ENCODE measurements around the gene UBE2E1. TPM values are rescaled to one million over a fixed set of nuclear protein-coding genes. Genes with fewer than 3 reads are reported as not detected.

The UBE2E1 gene
- total and polyA plus RNA-seq, 8 donors = 3.2 to 226 (median 78.1) TPM

DNA sequence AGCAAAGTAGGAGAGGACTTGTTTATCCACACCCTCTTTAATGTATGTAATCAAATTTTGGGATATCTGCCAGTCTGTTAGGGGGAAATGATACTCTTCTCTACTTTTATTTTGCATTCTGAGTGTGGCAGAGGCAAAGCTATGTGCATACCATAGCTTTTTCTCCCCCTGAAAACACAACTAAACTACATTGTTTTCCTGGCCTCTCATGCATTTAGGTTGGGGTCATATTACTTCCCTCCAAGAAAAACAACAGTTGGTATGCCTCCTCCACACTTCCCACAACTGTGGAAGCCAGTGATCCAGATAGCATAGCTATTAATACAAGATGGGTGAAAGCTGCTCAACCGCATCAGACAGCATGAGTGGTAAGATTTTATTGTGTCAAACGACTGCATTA is 118.0 kb downstream of the UBE2E1 start:
- no peak overlapping the region for H3K27ac ChIP-seq
- intact Hi-C loops (cut with DNase I; ENCODE audit: low total_unique reads) = no loop called here
- DNase-seq = no peak
- no peak overlapping the region for H3K4me3 ChIP-seq
- no peaks in the 10 kb centered on the region for H3K27me3 ChIP-seq
- no peak for TF ChIP-seq POLR2AphosphoS5 (IDR thresholded peaks at IDR 0.05)
- TF ChIP-seq POLR2A (IDR thresholded peaks at IDR 0.05) = no peak
- TF ChIP-seq EP300 (IDR thresholded peaks at IDR 0.05) = no peak
- TF ChIP-seq, protein P1, sequence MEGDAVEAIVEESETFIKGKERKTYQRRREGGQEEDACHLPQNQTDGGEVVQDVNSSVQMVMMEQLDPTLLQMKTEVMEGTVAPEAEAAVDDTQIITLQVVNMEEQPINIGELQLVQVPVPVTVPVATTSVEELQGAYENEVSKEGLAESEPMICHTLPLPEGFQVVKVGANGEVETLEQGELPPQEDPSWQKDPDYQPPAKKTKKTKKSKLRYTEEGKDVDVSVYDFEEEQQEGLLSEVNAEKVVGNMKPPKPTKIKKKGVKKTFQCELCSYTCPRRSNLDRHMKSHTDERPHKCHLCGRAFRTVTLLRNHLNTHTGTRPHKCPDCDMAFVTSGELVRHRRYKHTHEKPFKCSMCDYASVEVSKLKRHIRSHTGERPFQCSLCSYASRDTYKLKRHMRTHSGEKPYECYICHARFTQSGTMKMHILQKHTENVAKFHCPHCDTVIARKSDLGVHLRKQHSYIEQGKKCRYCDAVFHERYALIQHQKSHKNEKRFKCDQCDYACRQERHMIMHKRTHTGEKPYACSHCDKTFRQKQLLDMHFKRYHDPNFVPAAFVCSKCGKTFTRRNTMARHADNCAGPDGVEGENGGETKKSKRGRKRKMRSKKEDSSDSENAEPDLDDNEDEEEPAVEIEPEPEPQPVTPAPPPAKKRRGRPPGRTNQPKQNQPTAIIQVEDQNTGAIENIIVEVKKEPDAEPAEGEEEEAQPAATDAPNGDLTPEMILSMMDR (IDR thresholded peaks at IDR 0.05) = no peak
- peaks cover 9 to 41% (median 38%) of the 10 kb centered on the region in 4 donors for H3K36me3 ChIP-seq
- WGBS, 5 donors = 68 to 85% (median 78%) methylated on average over 2 of the region's 2 CpGs
- no peaks in the 10 kb centered on the region for H3K9me3 ChIP-seq
- peaks cover 14 to 23% (median 20%) of the 10 kb centered on the region in 4 donors for H3K4me1 ChIP-seq

DNA sequence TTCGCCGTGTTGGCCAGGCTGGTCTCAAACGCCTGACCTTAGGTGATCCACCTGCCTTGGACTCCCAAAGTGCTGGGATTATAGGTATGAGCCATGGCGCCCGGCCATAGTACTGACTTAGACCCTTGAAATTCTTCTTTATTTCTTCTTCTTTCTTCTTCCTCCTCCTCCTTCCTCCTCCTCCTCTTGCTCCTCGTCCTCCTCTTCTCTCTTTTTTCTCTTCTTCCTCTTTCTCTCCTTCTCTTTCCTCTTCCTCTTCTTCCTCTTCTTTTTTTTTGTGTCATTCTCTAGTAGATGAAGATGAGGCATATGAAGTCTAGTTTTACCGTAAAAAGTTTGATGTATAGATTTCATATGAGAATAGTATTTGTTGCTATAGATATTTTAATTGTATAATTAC is 120.5 kb downstream of the UBE2E1 start:
- no peaks in the 10 kb centered on the region for H3K9me3 ChIP-seq
- TF ChIP-seq EP300 (IDR thresholded peaks at IDR 0.05) (no peak), POLR2A (IDR thresholded peaks at IDR 0.05) (no peak), POLR2AphosphoS5 (IDR thresholded peaks at IDR 0.05) (no peak)
- TF ChIP-seq, protein P1 (IDR thresholded peaks at IDR 0.05) = no peak
- no peak overlapping the region for H3K27ac ChIP-seq
- 88 to 96% (median 94%) methylated on average over 7 of the region's 7 CpGs for WGBS, 5 donors
- DNase-seq = no peak
- H3K36me3 ChIP-seq = peaks cover 0 to 17% (median 15%) of the 10 kb centered on the region in 4 donors
- no peaks in the 10 kb centered on the region for H3K4me1 ChIP-seq
- H3K27me3 ChIP-seq = no peaks in the 10 kb centered on the region
- intact Hi-C loops (cut with DNase I; ENCODE audit: low total_unique reads) = no loop called here
- no peak overlapping the region for H3K4me3 ChIP-seq

DNA sequence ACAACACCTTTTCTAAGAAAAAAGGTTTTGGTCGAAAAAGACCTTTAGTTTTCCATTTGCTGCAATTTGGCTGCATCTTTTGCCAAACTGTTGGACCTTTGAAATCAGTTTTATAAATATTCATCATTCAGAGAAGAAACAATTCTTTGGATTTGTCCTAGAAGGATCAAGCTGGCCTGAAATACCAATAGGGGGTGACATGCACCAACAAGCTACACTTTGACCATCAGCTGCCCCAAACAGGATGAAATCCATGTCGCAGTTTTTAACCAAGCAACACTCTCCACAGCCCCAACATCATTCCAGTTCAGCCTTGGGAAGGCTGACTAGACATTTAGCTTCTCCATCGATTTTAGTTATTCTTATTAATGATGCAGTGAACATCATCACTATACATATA is 121.0 kb downstream of the UBE2E1 start:
- no peak for DNase-seq
- Histone ChIP-seq H3K36me3 (peaks cover 0 to 12% (median 10%) of the 10 kb centered on the region in 4 donors), H3K4me1 (no peaks in the 10 kb centered on the region), H3K4me3 (no peak overlapping the region), H3K9me3 (no peaks in the 10 kb centered on the region), H3K27me3 (no peaks in the 10 kb centered on the region), H3K27ac (no peak overlapping the region)
- TF ChIP-seq POLR2AphosphoS5 (IDR thresholded peaks at IDR 0.05) (no peak), EP300 (IDR thresholded peaks at IDR 0.05) (no peak), POLR2A (IDR thresholded peaks at IDR 0.05) (no peak)
- TF ChIP-seq, protein P1 (IDR thresholded peaks at IDR 0.05) = no peak
- WGBS, 5 donors = 75 to 90% (median 86%) methylated on average over 3 of the region's 3 CpGs
- intact Hi-C loops (cut with DNase I; ENCODE audit: low total_unique reads) = no loop called here

DNA sequence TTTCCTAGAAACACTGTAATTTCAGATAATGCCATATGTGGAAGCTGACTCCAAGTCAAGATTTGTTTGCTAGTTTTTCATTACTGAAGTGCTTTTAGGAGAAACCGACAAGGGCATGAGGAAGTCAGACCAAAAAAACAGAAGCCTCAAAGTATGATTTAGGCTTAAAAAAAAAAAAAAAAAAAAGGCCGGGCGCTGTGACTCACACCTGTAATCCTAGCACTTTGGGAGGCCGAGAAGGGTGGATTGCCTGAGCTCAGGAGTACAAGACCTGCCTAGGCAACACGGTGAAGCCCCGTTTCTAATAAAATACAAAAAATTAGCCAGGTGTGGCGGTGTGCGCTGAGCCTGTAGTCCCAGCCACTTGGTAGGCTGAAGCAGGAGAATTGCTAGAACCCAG is 122.8 kb downstream of the UBE2E1 start:
- no peaks in the 10 kb centered on the region for H3K4me1 ChIP-seq
- H3K9me3 ChIP-seq = no peaks in the 10 kb centered on the region
- intact Hi-C loops (cut with DNase I; ENCODE audit: low total_unique reads) = no loop called here
- H3K4me3 ChIP-seq = no peak overlapping the region
- no peak for TF ChIP-seq POLR2A (IDR thresholded peaks at IDR 0.05)
- TF ChIP-seq POLR2AphosphoS5 (IDR thresholded peaks at IDR 0.05) = no peak
- TF ChIP-seq EP300 (IDR thresholded peaks at IDR 0.05) = no peak
- TF ChIP-seq, protein P1 (IDR thresholded peaks at IDR 0.05) = no peak
- H3K27me3 ChIP-seq = no peaks in the 10 kb centered on the region
- WGBS, 5 donors = 44 to 58% (median 50%) methylated on average over 8 of the region's 8 CpGs
- H3K36me3 ChIP-seq = no peaks in the 10 kb centered on the region
- no peak overlapping the region for H3K27ac ChIP-seq
- DNase-seq = no peak

All from stomach (tissue), 9 donors.